ENCODE data around the gene HINT1.
"Not testable (repeated sequence)": the region's sequence is repeated elsewhere in the genome, so short reads cannot be mapped to it uniquely, and the experiment has no call there.

HINT1 gene

GRCh38 chr5:131195696-131196095 is 30.6 kb upstream of the HINT1 start:
- no peak for DNase-seq (ENCODE audit: low read depth)
- H3K4me3 ChIP-seq (replicated peaks; ENCODE audit: low read depth, low read length): no peak overlapping the region
- TF ChIP-seq CTCF (IDR thresholded peaks at IDR 0.05; ENCODE audit: low read length, missing control alignments): no peak

GRCh38 chr5:131194725-131195124 is 29.7 kb upstream of the HINT1 start:
- no peak overlapping the region for H3K4me3 ChIP-seq (replicated peaks; ENCODE audit: low read depth, low read length)
- TF ChIP-seq CTCF (IDR thresholded peaks at IDR 0.05; ENCODE audit: low read length, missing control alignments): no peak
- no peak for DNase-seq (ENCODE audit: low read depth)

- H3K4me3 ChIP-seq (replicated peaks; ENCODE audit: low read depth, low read length); DNase-seq (ENCODE audit: low read depth): not testable (repeated sequence)
Observed at GRCh38 chr5:131193897-131194296, 28.8 kb upstream of the HINT1 start.

- TF ChIP-seq CTCF (IDR thresholded peaks at IDR 0.05; ENCODE audit: low read length, missing control alignments): no peak
- H3K4me3 ChIP-seq (replicated peaks; ENCODE audit: low read depth, low read length): no peak overlapping the region
- peak; percentile 73 for DNase-seq (ENCODE audit: low read depth)
Observed at GRCh38 chr5:131193106-131193505, 28.1 kb upstream of the HINT1 start.

- TF ChIP-seq CTCF (IDR thresholded peaks at IDR 0.05; ENCODE audit: low read length, missing control alignments): no peak
- H3K4me3 ChIP-seq (replicated peaks; ENCODE audit: low read depth, low read length): no peak overlapping the region
- no peak for DNase-seq (ENCODE audit: low read depth)
Observed at GRCh38 chr5:131186561-131187256, 21.7 kb upstream of the HINT1 start.

- no peak overlapping the region for H3K4me3 ChIP-seq (replicated peaks; ENCODE audit: low read depth, low read length)
- DNase-seq (ENCODE audit: low read depth): no peak
- no peak for TF ChIP-seq CTCF (IDR thresholded peaks at IDR 0.05; ENCODE audit: low read length, missing control alignments)
Observed at GRCh38 chr5:131185523-131186104, 20.6 kb upstream of the HINT1 start.

- H3K4me3 ChIP-seq (replicated peaks; ENCODE audit: low read depth, low read length): no peak overlapping the region
- no peak for TF ChIP-seq CTCF (IDR thresholded peaks at IDR 0.05; ENCODE audit: low read length, missing control alignments)
- DNase-seq (ENCODE audit: low read depth): no peak
Observed at GRCh38 chr5:131182839-131183238, 17.8 kb upstream of the HINT1 start.
